GM19372 (cell line): Measurements from ENCODE around the gene ST7.

Source experiments
- ATAC-seq: cut with Tn5 transposase; IDR thresholded peaks from one replicate; pipeline ENCODE4 v1.9.1; 2021; ENCODE audit warnings: mild to moderate bottlenecking, low read depth, moderate library complexity; ENCODE audit not compliant: unreplicated experiment

ST7 gene

DNA sequence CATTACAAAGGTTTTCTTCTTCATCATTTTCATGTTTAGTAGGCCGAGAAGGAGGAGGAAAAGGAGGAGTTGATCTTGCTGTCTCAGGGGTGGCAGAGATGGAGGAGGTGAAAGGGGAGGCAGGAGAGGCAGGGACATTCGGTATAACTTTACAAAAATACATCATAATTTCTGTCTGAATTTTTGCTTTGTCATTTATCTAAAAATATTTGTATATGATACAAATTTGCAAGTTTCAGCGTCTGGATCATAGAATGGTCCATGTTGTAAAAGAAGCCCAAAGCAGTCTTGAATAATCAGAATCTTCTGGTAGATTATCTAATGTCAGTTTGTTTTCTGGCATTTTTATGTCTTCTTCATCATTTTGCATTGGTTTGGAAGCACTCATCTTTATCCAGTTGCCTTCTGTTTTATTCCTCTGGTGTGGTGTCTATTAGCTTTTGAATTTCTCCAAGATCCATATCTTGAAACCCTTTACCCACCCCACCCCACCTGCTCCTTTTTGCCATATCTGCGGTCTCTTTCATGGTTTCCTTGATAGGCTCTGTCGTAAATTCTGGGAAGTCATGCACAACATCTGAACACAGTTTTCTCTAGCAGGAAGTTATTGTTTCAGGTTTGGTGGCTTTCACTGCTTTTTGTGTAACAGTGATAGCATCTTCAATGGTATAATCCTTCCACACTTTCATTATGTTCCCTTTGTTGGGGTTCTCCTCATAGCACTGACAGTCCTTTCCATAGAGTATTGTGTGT is 95.0 kb downstream of the ST7 start:
- no peak for ATAC-seq

DNA sequence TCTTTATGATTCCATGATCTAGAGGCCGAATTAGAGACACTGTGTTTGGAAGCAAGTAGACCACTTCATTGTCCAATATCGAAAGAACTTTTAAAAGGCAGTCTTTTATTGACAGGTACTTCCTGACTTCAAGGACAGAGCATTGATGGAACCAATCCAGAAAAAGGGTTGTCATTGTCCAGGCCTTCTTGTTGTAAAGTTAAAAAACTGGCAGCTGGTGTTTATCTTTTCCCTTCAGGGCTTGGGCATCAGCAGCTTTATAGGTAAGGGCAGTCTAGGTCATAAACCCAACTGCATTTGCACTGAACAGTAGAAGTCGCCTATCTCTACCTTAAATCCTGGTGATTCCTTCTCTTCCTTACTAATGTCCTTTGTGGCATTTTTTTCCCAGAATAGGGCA is 95.6 kb downstream of the ST7 start:
- ATAC-seq: no peak

DNA sequence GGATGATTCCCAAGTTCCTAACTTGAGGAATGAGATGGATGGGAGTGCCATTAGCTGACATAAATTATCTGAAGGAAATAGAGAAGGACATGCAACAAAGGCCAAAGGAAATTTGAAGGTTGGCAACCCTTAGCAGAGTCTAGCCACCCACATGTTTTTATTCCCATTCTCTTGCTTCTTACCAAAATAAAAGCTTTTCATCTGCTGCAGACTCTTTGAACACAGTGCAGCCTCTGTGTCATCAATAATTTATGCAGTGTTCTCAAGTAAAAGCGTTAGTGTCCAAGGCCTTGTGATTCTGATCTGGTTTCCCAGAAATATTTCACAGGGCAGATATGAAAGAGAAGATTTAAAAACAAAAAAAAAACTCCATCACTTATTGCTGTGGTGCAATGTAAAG is 98.5 kb downstream of the ST7 start:
- no peak for ATAC-seq

DNA sequence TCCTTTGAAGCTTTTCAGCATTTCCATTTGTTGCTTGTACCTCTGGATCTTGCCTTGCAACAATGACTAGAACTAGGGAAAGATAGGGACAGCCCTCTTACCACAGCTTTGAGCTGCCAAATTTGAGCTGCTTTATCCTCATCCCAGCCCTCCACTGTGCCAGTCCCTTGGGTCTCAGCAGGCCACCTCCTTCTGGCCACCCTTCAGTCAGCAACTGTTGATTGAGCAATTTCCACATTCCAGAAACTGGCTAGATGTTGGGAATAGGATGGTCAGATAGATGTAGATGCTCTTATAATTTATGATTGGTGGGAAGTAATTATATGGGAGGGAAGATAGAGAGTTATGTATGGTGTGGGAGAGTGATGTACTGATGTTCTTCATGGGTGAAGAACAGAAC is 100.1 kb downstream of the ST7 start:
- no peak for ATAC-seq

DNA sequence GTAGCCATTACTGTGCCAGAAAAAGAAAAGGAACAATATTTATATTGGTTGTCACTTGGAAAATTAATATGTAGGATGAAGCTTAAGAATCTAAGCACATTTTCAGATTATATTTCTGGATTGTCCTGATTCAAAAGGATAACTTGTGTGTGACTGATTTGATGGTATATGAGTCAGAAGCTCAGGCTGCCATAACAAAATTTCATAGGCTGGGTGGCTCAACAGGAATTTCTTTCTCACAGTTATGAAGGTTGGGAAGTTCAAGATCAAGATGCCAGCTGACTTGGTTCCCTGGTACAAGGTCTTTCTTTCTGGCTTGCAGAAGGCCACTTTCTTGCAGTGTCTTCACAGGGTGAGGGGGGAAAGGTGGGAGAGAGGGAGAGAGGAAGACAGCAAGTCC is 108.5 kb downstream of the ST7 start:
- ATAC-seq: no peak

DNA sequence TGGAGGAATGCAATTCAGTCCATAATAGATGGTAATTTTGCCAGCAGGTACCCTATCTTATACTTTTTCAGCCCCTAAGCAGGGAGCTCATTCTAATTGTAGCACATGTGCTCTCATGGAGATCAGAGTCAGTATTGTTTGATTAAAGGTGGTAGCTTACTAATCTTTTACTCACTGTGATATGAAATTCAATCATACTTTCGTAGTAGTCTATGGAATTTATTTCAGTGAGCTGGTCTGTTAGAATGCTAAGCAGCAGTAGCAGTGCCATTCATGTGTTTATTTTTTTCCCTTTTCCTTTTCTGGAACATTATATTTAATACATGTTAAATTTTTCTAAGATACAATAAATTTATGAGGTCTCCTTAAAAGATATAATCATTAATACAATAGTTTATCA is 109.0 kb downstream of the ST7 start:
- no peak for ATAC-seq

DNA sequence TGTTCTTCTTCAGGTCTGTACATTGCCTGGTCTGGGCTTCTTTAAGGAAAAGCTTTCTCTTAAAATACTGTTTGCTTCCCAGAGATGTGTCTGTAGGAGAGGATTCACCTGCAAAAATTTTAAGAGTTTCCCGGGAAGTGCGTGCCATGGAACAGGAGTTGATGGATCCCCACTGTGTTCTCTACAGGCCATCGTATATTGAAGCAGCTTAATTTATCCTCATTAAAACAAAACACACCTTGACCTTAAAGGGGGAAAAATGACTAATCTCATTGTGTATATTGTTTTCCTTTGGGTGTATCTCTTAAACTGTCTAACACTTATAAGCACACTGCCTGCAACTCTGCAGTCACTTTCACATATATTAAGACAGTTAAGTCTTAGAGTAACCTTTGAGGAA is 111.4 kb downstream of the ST7 start:
- ATAC-seq: no peak

DNA sequence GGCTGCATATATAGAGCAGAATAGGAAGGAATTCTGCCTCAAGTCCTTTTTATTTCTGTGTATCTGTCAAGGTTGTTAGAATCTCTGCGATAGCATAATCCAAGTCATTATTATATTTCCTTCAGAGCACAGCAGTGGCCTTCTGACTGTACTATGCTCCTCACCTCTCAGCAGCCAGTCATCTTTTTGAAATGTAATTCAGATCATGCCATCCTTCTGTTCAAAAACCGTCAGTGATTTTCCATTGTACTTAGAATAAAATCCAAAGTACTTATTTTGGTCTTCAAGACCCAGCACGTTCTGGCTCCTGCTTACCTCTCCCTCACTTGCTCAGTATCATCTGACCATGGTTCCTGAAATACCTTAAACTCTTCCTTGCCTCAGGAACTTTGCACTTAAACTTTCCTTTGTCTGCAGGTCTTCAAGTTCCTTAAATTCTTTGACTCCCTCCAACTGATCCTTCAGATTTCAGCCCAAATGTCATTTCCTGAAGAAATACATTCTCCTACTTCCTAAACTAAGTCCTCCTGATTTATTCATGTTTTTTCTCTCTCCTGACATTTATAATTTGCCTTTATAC is 112.4 kb downstream of the ST7 start:
- no peak for ATAC-seq

DNA sequence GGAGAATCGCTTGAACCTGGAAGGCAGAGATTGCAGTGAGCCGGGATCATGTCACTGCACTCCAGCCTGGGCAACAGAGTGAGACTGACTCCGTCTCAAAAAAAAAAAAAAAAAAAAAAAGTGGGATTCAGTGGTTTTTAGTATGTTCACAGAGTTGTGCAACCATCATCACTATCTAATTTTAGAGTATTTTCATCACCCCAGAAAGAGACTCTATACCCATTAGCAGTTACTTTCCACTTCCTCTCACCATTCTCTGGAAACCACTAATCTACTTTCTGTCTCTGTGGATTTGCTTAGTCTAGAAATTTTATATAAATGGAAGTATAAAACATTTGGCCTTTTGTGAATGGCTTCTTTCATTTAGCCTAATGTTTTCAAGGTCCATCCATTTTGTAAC is 113.4 kb downstream of the ST7 start:
- peak; percentile 59 for ATAC-seq

DNA sequence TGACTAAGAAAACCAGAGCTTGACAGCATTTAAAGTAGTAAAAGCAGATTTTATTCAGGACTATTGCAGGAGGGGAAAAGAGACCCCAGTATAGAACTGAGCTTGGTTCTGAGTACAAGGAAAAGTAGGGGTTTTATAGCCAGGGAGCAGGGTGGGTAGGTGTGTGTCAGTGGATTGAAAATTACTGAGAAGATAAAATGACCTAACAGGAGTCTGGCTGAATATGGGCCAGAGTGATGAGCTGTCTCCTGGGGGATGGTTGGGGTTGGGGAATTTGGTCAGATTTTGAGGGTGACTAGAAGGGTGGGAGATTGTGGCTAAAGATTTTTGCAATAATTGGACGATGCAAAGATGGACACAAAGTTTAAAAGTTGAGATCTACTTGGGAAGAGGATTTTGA is 114.0 kb downstream of the ST7 start:
- ATAC-seq: no peak

DNA sequence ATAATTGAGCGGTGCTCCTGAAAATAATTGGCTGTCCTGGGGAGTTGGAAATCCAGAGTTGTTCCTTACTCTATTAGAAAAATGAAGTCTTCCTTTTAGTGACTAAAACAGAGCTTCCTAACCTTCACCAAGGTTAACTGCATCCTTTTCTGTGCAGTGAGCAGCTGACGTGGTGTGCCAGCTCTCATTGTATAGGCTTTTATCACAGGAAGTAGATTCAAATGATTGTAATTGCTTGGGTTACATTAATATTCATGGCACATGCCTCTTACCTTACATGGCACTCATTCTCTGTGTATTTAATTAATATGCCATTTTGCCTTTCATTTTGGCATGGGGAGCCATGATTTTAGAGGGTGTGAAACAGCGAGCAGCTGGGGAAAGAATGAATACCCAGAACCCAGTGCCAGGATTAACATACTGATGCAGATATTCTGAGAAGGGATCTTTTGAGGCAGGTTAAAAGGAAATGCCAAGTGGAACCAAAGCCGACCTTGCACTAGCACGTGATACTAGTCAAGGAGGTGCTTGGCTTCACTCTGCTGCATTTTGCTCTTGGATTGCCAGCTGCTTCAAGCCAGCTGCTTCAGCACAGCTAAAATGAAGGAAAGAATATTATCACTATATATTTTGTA is 115.3 kb downstream of the ST7 start:
- ATAC-seq: no peak

DNA sequence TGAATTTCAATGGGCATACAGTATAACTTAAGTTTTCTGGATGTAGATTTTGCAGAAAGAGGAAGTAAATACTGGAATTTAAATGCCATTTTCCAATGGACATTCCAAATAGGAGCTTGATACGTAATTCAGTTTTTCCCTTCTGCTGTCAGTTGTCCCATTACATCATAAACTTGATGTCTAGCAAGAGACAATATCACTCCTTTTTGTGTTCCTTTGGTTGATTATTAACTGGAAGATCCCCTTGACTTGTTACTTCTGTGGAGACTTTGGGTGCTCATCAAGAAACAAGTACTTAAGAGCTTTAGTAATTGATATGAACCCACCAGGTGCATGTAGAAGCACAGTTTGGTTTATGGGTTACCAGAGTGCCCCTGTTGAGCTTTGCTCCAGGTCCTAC is 116.1 kb downstream of the ST7 start:
- ATAC-seq: peak; percentile 53

DNA sequence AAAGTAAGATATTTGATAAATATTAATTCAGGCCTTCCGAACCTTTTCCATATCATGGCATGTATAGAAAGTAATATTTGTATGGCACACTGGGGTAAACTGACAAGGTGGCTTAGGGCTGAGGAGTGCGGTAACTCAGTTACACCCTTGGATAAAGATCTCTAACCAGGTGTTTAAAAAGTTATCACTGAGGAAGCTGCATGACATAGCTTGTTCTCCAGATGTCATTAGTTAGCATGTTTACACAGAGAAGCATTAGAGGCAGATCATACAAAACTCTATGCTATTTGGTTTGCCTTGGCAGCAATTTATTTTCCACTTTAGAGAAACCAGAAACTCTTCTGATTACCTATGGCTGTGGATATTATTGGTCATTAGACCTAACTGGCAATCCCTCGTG is 118.2 kb downstream of the ST7 start:
- no peak for ATAC-seq

DNA sequence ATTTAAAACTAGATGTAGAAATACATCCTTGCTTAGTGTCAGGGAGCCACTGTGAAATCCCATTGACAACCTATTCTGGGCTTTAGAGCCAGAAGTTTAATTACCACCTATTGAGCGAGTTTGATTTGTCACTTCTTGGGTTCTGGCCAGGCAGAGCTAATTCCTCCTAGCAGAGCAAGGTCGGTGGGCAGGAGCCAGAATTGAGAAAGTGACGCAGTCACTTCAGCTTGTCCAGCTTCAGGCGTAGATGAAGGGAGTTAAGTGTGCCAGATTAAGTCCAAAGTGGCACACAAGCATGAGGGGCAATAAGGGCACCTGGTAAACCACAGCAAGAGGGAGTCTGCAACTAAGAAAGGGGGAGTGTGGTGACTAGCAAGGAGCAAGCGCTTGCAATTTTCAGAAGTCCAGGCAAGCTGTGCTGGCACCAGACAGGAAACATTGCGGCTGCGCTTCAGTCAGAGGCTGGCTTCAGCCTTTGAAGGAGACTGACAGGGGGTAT is 119.4 kb downstream of the ST7 start:
- no peak for ATAC-seq

DNA sequence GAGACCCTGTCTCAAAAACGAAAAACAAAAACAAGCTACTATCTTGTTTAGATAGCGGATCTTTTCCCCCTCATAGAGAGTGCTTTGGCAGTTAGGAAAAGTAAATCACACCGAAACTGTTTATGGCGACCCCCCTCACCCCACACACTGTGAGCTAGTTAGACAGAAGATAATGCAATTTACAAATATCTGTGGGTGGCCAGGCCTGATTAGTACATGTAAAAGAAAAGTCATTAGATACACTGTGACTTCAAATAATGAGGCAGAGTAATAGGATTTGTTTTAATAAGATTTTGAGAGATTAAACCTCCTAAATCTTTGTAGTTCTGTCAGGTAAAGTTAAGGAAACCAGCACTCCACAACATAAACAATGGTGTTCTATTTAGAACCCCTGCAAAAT is 121.1 kb downstream of the ST7 start:
- no peak for ATAC-seq

DNA sequence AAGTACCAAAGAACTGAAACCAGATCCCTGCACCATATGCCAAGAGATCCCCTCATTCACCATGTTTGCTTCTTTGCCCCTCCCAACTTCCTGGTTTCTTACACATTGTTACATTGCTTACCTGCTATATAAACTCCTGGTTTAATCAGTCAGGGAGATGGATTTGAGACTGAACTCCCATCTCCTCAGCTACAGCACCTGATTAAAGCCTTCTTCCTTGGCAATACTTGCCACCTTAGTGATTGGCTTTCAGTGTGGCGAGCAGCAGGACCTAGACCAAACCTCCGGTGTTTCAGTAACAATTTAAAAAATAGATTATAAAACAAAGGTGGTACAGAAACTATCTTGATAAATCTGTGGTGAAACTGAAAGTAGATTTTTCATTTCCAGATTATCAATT is 122.6 kb downstream of the ST7 start:
- no peak for ATAC-seq

DNA sequence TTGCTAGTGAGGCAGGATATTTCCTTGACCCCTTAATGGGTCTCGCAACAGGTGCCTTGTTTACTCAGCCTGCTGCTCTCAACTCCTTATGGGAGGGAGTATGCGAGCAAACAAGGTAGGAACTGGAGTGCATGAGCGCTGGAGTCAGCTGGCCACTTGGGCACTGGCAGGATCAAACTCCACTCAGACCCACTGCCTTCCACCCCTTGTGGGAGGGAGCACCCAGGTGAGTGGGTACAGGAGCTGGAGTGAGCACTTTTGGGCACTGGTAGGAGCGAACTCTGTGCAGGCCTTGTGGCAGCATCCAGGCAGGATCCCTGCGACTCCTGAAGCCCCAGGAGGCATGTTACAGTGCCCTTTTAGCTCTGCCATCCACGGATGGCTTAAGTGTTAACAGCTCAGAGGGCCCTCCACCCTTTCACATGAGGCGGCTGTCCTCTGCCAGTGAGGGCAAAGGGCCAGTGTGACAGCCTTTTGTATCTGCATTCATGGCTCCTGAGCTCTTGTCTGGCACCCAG is 123.2 kb downstream of the ST7 start:
- no peak for ATAC-seq

DNA sequence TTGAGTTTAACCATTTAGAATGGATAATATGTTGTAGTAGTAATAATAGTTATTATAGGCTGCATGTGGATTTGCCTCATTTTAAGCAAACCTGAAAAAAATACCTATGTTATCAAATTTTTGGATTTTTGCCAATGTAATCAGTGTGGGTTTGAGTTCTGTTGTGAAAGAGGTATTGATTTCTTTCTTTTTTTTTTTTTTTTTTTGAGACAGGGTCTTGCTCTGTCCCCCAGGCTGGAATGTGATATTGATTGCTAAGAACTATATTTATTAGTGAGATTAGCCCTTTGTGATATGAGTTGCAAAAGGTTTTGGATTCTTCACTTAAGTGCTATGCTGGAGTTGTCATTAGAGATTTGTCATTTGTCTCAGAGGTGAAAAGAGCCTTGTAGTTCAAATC is 124.4 kb downstream of the ST7 start:
- ATAC-seq: no peak

DNA sequence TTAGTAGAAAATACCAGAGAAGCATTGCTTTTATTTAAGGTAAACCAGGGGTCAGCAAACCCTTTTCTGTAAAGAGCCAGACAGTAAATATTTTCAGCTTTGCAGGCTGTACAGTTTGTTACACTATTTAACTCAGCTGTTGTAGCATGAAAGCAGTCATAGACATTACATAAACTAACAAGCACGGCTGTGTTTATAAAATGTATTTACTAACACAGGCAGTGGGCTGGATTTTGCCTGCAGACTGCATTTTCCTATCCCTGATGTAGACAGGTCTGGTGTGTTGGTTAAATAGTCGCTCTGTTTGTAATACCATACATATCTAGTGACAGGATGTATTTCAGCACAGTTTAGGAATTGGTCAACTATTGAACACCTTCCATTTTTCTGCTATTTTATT is 129.3 kb downstream of the ST7 start:
- no peak for ATAC-seq

DNA sequence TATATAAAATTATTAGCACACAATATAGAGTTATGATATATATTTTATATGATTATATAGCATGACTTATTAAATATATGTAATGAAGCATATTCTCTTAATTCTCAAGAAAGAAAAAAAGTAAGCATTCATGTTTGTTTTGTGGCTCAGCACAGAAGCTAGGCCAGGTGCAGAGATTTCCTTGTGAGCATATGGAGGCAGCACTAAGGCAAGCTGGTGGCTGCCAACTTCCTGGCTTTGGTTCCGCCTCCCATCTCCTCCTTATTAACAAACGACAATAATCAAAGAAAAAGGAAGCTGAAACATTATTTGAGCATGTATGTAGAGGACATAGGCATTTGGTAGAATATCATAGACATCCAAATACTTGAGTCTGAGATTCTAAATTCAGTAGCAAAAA is 130.3 kb downstream of the ST7 start:
- no peak for ATAC-seq

DNA sequence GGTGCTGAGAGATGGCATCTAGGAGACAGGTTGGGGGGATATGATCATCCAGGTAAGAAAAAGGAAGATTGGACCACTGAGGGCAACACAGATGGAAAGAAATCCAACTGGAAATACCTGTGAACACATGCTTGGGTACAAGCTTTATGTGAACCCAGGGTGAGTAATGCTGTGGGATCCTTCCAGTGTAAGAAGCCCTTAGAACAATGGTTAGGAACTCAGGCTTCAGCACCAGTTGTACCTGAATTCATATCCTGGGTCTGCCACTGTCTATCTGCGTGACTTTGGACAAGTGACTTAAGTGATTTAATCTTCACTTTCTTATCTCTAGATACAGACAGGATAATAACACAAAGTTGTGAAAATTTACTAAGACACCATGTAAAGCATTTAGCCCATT is 131.0 kb downstream of the ST7 start:
- no peak for ATAC-seq

DNA sequence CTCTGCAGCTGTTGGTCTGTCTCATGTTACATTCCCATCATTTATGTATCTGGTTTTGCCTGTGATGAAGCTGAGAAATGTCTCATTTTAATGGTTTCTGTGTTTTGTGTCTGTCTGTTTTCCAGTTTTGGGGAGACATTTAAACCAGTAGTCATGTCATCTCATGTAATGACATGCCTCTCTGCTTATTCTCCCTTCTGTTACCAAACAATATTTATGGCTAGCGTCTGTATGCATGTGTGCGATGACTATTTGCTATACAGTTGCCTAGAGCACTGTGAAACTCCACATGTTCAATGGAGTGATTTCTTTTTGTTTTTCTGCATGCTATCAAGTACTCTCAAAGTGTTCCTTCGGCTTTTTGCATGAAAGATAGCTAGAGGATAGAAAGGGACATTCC is 132.0 kb downstream of the ST7 start:
- no peak for ATAC-seq
